HEK293 (cell line): ENCODE results near the gene DBN1.

Experiments
- GLI4 ChIP-seq: fragments of 450-650 bp; formaldehyde crosslinking; IDR thresholded peaks from 2 replicates; pipeline ENCODE4 v1.5.1; 2016; ENCODE audit warnings: missing biosample characterization, missing genetic modification characterization
- GLIS2 ChIP-seq: fragments of 450-650 bp; formaldehyde crosslinking; IDR thresholded peaks from 2 replicates; pipeline ENCODE4 v1.5.1; 2016; ENCODE audit warnings: missing biosample characterization, missing genetic modification characterization
- KLF16 ChIP-seq: fragments of 450-650 bp; formaldehyde crosslinking; IDR thresholded peaks from 2 replicates; pipeline ENCODE4 v1.5.1; 2017; ENCODE audit warnings: missing biosample characterization, missing genetic modification characterization
- KLF7 ChIP-seq: fragments of 450-650 bp; formaldehyde crosslinking; IDR thresholded peaks from 2 replicates; pipeline ENCODE4 v1.5.1; 2016; ENCODE audit warnings: missing biosample characterization, missing genetic modification characterization, borderline replicate concordance
- MZF1 ChIP-seq: fragments of 450-650 bp; formaldehyde crosslinking; IDR thresholded peaks from 2 replicates; pipeline ENCODE4 v1.5.1; 2017; ENCODE audit warnings: missing biosample characterization, missing genetic modification characterization, borderline replicate concordance
- OSR2 ChIP-seq: fragments of 450-650 bp; formaldehyde crosslinking; IDR thresholded peaks from 2 replicates; pipeline ENCODE4 v1.5.1; 2016; ENCODE audit warnings: missing biosample characterization, missing genetic modification characterization
- PATZ1 ChIP-seq: fragments of 450-650 bp; formaldehyde crosslinking; IDR thresholded peaks from 2 replicates; pipeline ENCODE4 v1.5.1; 2016; ENCODE audit warnings: missing biosample characterization, missing genetic modification characterization
- PRDM10 ChIP-seq: fragments of 450-650 bp; formaldehyde crosslinking; IDR thresholded peaks from 2 replicates; pipeline ENCODE4 v1.5.1; 2016; ENCODE audit warnings: missing biosample characterization, missing genetic modification characterization
- YY1 ChIP-seq: fragments of 450-650 bp; formaldehyde crosslinking; IDR thresholded peaks from 2 replicates; pipeline ENCODE4 v1.5.1; 2018; ENCODE audit warnings: missing biosample characterization, missing genetic modification characterization
- ZFP69B ChIP-seq: fragments of 450-650 bp; formaldehyde crosslinking; IDR thresholded peaks from 2 replicates; pipeline ENCODE4 v1.5.1; 2016; ENCODE audit warnings: missing biosample characterization, missing genetic modification characterization
- ZNF121 ChIP-seq: fragments of 450-650 bp; formaldehyde crosslinking; IDR thresholded peaks from 2 replicates; pipeline ENCODE4 v1.5.1; 2016; ENCODE audit warnings: missing biosample characterization, missing genetic modification characterization
- ZNF132 ChIP-seq: fragments of 450-650 bp; formaldehyde crosslinking; IDR thresholded peaks from 2 replicates; pipeline ENCODE4 v1.5.1; 2017; ENCODE audit warnings: missing biosample characterization, missing genetic modification characterization, borderline replicate concordance
- ZNF133 ChIP-seq: fragments of 450-650 bp; formaldehyde crosslinking; IDR thresholded peaks from 2 replicates; pipeline ENCODE4 v1.5.1; 2016; ENCODE audit warnings: missing biosample characterization, missing genetic modification characterization
- ZNF16 ChIP-seq: fragments of 450-650 bp; formaldehyde crosslinking; IDR thresholded peaks from 2 replicates; pipeline ENCODE4 v1.5.1; 2016; ENCODE audit warnings: low read depth, missing biosample characterization, missing genetic modification characterization
- ZNF174 ChIP-seq: fragments of 450-650 bp; formaldehyde crosslinking; IDR thresholded peaks from 2 replicates; pipeline ENCODE4 v1.5.0; 2017; ENCODE audit warnings: missing biosample characterization, mild to moderate bottlenecking, missing genetic modification characterization
- ZNF175 ChIP-seq: fragments of 450-650 bp; formaldehyde crosslinking; IDR thresholded peaks from 2 replicates; pipeline ENCODE4 v1.5.1; 2016; ENCODE audit warnings: missing biosample characterization, missing genetic modification characterization
- ZNF202 ChIP-seq: fragments of 450-650 bp; formaldehyde crosslinking; IDR thresholded peaks from 2 replicates; pipeline ENCODE4 v1.5.1; 2016; ENCODE audit warnings: missing biosample characterization, missing genetic modification characterization, borderline replicate concordance
- ZNF214 ChIP-seq: fragments of 450-650 bp; formaldehyde crosslinking; IDR thresholded peaks from 2 replicates; pipeline ENCODE4 v1.5.1; 2017; ENCODE audit warnings: missing biosample characterization, mild to moderate bottlenecking, missing genetic modification characterization, borderline replicate concordance
- ZNF221 ChIP-seq: fragments of 450-650 bp; formaldehyde crosslinking; IDR thresholded peaks from 2 replicates; pipeline ENCODE4 v1.5.1; 2017; ENCODE audit warnings: missing biosample characterization, missing genetic modification characterization, borderline replicate concordance
- ZNF23 ChIP-seq: fragments of 450-650 bp; formaldehyde crosslinking; IDR thresholded peaks from 2 replicates; pipeline ENCODE4 v1.5.1; 2016; ENCODE audit warnings: missing biosample characterization, missing genetic modification characterization, borderline replicate concordance
- ZNF248 ChIP-seq: fragments of 450-650 bp; formaldehyde crosslinking; IDR thresholded peaks from 2 replicates; pipeline ENCODE4 v1.5.1; 2017; ENCODE audit warnings: missing biosample characterization, missing genetic modification characterization
- ZNF341 ChIP-seq: fragments of 450-650 bp; formaldehyde crosslinking; IDR thresholded peaks from 2 replicates; pipeline ENCODE4; 2016; ENCODE audit warnings: low read depth, missing biosample characterization, missing genetic modification characterization
- ZNF449 ChIP-seq: fragments of 450-650 bp; formaldehyde crosslinking; IDR thresholded peaks from 2 replicates; pipeline ENCODE4 v1.5.1; 2017; ENCODE audit warnings: missing biosample characterization, mild to moderate bottlenecking, missing genetic modification characterization, moderate library complexity
- ZNF501 ChIP-seq: fragments of 450-650 bp; formaldehyde crosslinking; IDR thresholded peaks from 2 replicates; pipeline ENCODE4 v1.5.1; 2016; ENCODE audit warnings: missing biosample characterization, missing genetic modification characterization
- ZNF521 ChIP-seq: fragments of 450-650 bp; formaldehyde crosslinking; IDR thresholded peaks from 2 replicates; pipeline ENCODE4 v1.5.1; 2017; ENCODE audit warnings: missing biosample characterization, mild to moderate bottlenecking, missing genetic modification characterization
- ZNF580 ChIP-seq: fragments of 450-650 bp; formaldehyde crosslinking; IDR thresholded peaks from 2 replicates; pipeline ENCODE4 v1.5.1; 2016; ENCODE audit warnings: missing biosample characterization, missing genetic modification characterization
- ZNF623 ChIP-seq: fragments of 450-650 bp; formaldehyde crosslinking; IDR thresholded peaks from 2 replicates; pipeline ENCODE4 v1.5.1; 2016; ENCODE audit warnings: missing biosample characterization, missing genetic modification characterization
- ZNF670 ChIP-seq: fragments of 450-650 bp; formaldehyde crosslinking; IDR thresholded peaks from 2 replicates; pipeline ENCODE4 v1.5.1; 2016; ENCODE audit warnings: missing biosample characterization, missing genetic modification characterization, low read depth
- ZNF830 ChIP-seq: fragments of 450-650 bp; IDR thresholded peaks from 2 replicates; pipeline ENCODE4 v1.5.0; 2018; ENCODE audit warnings: missing biosample characterization, missing genetic modification characterization, low read depth, mild to moderate bottlenecking, moderate library complexity
- ZNF837 ChIP-seq: fragments of 450-650 bp; formaldehyde crosslinking; IDR thresholded peaks from 2 replicates; pipeline ENCODE4 v1.5.1; 2016; ENCODE audit warnings: missing biosample characterization, missing genetic modification characterization
- ZNF843 ChIP-seq: fragments of 450-650 bp; formaldehyde crosslinking; IDR thresholded peaks from 2 replicates; pipeline ENCODE4 v1.5.1; 2016; ENCODE audit warnings: missing biosample characterization, missing genetic modification characterization
- ZSCAN5A ChIP-seq: fragments of 450-650 bp; formaldehyde crosslinking; IDR thresholded peaks from 2 replicates; pipeline ENCODE4 v1.5.1; 2016; ENCODE audit warnings: missing biosample characterization, missing genetic modification characterization
- ZXDB ChIP-seq: fragments of 450-650 bp; formaldehyde crosslinking; IDR thresholded peaks from 2 replicates; pipeline ENCODE4 v1.5.1; 2016; ENCODE audit warnings: missing biosample characterization, missing genetic modification characterization

The DBN1 gene

GRCh38 chr5:177454397-177455035 is 18.9 kb downstream of the DBN1 start (continued):
- TF ChIP-seq ZSCAN5A (tag by site-specific recombination) (peak; percentile 40; the same call in 1 of the 2 replicates), ZNF175 (no peak), ZNF341 (tag by site-specific recombination) (no peak), ZNF501 (peak; percentile 36; the same call in 1 of the 2 replicates), PATZ1 (tag by site-specific recombination) (peak; percentile 75), ZNF521 (no peak), GLIS2 (tag by site-specific recombination) (0 out of 2 replicates have a peak, but pooled peaks have one; percentile 26), MZF1 (tag by site-specific recombination) (no peak), ZXDB (tag by site-specific recombination) (no peak), OSR2 (tag by site-specific recombination) (no peak), GLI4 (tag by site-specific recombination) (no peak), ZNF248 (tag by site-specific recombination) (no peak), PRDM10 (tag by site-specific recombination) (no peak), ZNF580 (tag by site-specific recombination) (no peak), ZNF830 (no peak), ZNF174 (tag by site-specific recombination) (no peak; the same call in 1 of the 2 replicates), ZNF16 (tag by site-specific recombination) (no peak), ZNF623 (tag by site-specific recombination) (no peak), ZNF449 (tag by site-specific recombination) (peak; percentile 62; the same call in 1 of the 2 replicates), ZNF133 (tag by site-specific recombination) (no peak), ZFP69B (tag by site-specific recombination) (0 out of 2 replicates have a peak, but pooled peaks have one; percentile 54), ZNF843 (tag by site-specific recombination) (peak; percentile 44; the same call in 1 of the 2 replicates), ZNF132 (no peak), ZNF121 (tag by site-specific recombination) (no peak), ZNF214 (no peak), ZNF670 (no peak), ZNF837 (tag by site-specific recombination) (no peak), ZNF202 (tag by site-specific recombination) (no peak), YY1 (tag by site-specific recombination) (peak; percentile 16; the same call in 1 of the 2 replicates), ZNF221 (tag by site-specific recombination) (no peak), KLF16 (tag by site-specific recombination) (no peak), ZNF23 (no peak), KLF7 (tag by site-specific recombination) (no peak)
